Peyer's patch (tissue), 4 donors: Measurements from ENCODE around the gene IFRD1. TPM values are rescaled to one million over a fixed set of nuclear protein-coding genes. Genes with fewer than 3 reads are reported as not detected.

Experiments used
- DNase-seq, 3 donors: peaks; one replicate each; pipeline ENCODE4 v3.0.0-alpha.2; 2017 to 2019
- H3K27ac ChIP-seq, 4 donors: fragments of 200-600 bp; sonication (generic); one replicate each; pipeline ENCODE4 v1.5.1; 2016 to 2019
- H3K27me3 ChIP-seq, 2 donors: fragments of 200-600 bp; sonication (generic); one replicate each; pipeline ENCODE4 v1.5.1; 2019
- H3K36me3 ChIP-seq, 3 donors: fragments of 200-600 bp; sonication (generic); one replicate each; pipeline ENCODE4 v1.5.1; 2016 to 2019
- H3K4me1 ChIP-seq, 4 donors: fragments of 200-600 bp; sonication (generic); one replicate each; pipeline ENCODE4 v1.5.1; 2016 to 2019
- H3K4me3 ChIP-seq, 4 donors: fragments of 200-600 bp; sonication (generic); 1 replicate in 3 of 4; 2 replicates in 1 of 4; pipeline ENCODE4 v1.5.1; 2016 to 2019; ENCODE audit warnings: mild to moderate bottlenecking in 1 of 4
- H3K9me3 ChIP-seq, 4 donors: fragments of 200-600 bp; sonication (generic); one replicate each; pipeline ENCODE4 v1.5.1; 2016 to 2019; ENCODE audit warnings: mild to moderate bottlenecking in 1 of 4
- CTCF ChIP-seq, 6 experiments: fragments of 450-650 bp in 4 of 6; fragments of 200-600 bp in 2 of 6; sonication (generic) in 1 of 6; IDR thresholded peaks; one replicate each; pipeline ENCODE4 v1.5.1; 2017 to 2019; ENCODE audit warnings: antibody characterized with exemption in 6 of 6, mild to moderate bottlenecking in 3 of 6, moderate library complexity in 1 of 6
- POLR2A ChIP-seq, 2 donors: fragments of 450-650 bp; IDR thresholded peaks; one replicate each; pipeline ENCODE4 v1.5.1; 2017; ENCODE audit warnings: antibody characterized with exemption in 2 of 2, mild to moderate bottlenecking in 2 of 2, moderate library complexity in 2 of 2
- total RNA-seq, 4 donors: library from RNA; depleted of rRNA; stranded (reverse); fragments of >200 nt; gene quantifications; one replicate each; pipeline ENCODE4 v1.1.0, GENCODE V29; 2016

Gene IFRD1
- total RNA-seq, 4 donors from 2014 or later, result 52.0 to 109 (median 60.7) TPM

GRCh38 chr7:112505495-112505894, 55.2 kb downstream of the IFRD1 start:
- no peak overlapping the region for H3K27ac ChIP-seq
- no peaks in the 10 kb centered on the region for H3K9me3 ChIP-seq
- DNase-seq, result no peak
- no peak for TF ChIP-seq CTCF (IDR thresholded peaks at IDR 0.05)
- TF ChIP-seq POLR2A (IDR thresholded peaks at IDR 0.05), result no peak
- H3K36me3 ChIP-seq, result no peaks in the 10 kb centered on the region
- H3K27me3 ChIP-seq, result no peaks in the 10 kb centered on the region
- no peak overlapping the region for H3K4me3 ChIP-seq
- peaks cover 0 to 7% (median 0%) of the 10 kb centered on the region in 4 donors for H3K4me1 ChIP-seq

GRCh38 chr7:112508404-112508803, 58.1 kb downstream of the IFRD1 start:
- Histone ChIP-seq H3K4me3 (no peak overlapping the region), H3K27ac (no peak overlapping the region), H3K36me3 (no peaks in the 10 kb centered on the region), H3K4me1 (no peaks in the 10 kb centered on the region), H3K9me3 (no peaks in the 10 kb centered on the region), H3K27me3 (no peaks in the 10 kb centered on the region)
- no peak for DNase-seq
- TF ChIP-seq CTCF (IDR thresholded peaks at IDR 0.05) (no peak), POLR2A (IDR thresholded peaks at IDR 0.05) (no peak)

- Histone ChIP-seq H3K36me3 (no peaks in the 10 kb centered on the region), H3K27ac (no peak overlapping the region), H3K4me3 (no peak overlapping the region), H3K9me3 (no peaks in the 10 kb centered on the region), H3K27me3 (no peaks in the 10 kb centered on the region), H3K4me1 (no peaks in the 10 kb centered on the region)
- DNase-seq, result no peak
- TF ChIP-seq POLR2A (IDR thresholded peaks at IDR 0.05), result no peak
- no peak for TF ChIP-seq CTCF (IDR thresholded peaks at IDR 0.05)
Observed at GRCh38 chr7:112509402-112509801, 59.1 kb downstream of the IFRD1 start.

GRCh38 chr7:112510001-112510742, 59.9 kb downstream of the IFRD1 start:
- H3K27me3 ChIP-seq, result no peaks in the 10 kb centered on the region
- no peaks in the 10 kb centered on the region for H3K36me3 ChIP-seq
- no peak overlapping the region for H3K27ac ChIP-seq
- no peak for DNase-seq
- TF ChIP-seq CTCF (IDR thresholded peaks at IDR 0.05) (no peak), POLR2A (IDR thresholded peaks at IDR 0.05) (no peak)
- no peaks in the 10 kb centered on the region for H3K9me3 ChIP-seq
- no peak overlapping the region for H3K4me3 ChIP-seq
- H3K4me1 ChIP-seq, result no peaks in the 10 kb centered on the region

GRCh38 chr7:112510743-112511110, 60.5 kb downstream of the IFRD1 start:
- Histone ChIP-seq H3K36me3 (no peaks in the 10 kb centered on the region), H3K9me3 (no peaks in the 10 kb centered on the region), H3K27me3 (no peaks in the 10 kb centered on the region), H3K4me3 (no peak overlapping the region), H3K4me1 (no peaks in the 10 kb centered on the region), H3K27ac (no peak overlapping the region)
- TF ChIP-seq POLR2A (IDR thresholded peaks at IDR 0.05) (no peak), CTCF (IDR thresholded peaks at IDR 0.05) (no peak)
- DNase-seq, result no peak
